Measurements from ENCODE around the gene PPIL1. TPM values are rescaled to one million over a fixed set of nuclear protein-coding genes. Genes with fewer than 3 reads are reported as not detected.

PPIL1 gene
- total RNA-seq, 4 donors from 2014 or later: 13.5 to 28.5 (median 24.0) TPM

DNA sequence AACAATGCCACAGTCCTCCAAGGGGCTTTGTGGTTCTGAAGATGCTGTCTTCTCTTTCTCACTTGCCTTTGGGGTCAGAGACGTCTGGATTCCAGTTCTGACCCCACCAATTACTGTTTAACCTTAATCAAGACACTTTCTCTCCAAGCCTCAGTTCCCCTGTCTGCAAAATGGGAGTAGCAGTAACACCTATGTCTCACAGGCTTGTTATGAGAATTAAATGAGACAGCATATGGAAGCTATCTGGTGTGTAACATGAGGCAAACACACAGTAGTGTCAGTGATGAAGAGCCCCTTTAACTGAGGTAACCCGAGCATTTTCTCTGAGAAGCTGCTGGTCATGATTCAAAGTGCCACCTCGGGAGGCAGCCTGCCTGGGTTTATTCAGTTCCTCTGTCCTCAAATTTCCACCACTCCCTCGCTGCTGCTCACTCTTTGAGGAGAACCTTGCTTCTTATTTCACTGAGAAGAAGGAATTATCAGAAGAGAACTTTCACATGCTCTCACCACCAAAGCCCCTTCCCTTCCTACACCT is 11.7 kb downstream of the PPIL1 start:
- H3K4me3 ChIP-seq: no peak overlapping the region
- no peak overlapping the region for H3K27ac ChIP-seq
- H3K36me3 ChIP-seq: peaks cover 0 to 19% of the 10 kb centered on the region in 2 donors
- no peaks in the 10 kb centered on the region for H3K27me3 ChIP-seq
- H3K9me3 ChIP-seq: no peaks in the 10 kb centered on the region
- WGBS, 2 donors (ENCODE audit: low coverage in 1 of 2): 86 to 94% methylated on average over 3 of the region's 4 CpGs
- no peak for TF ChIP-seq EP300 (IDR thresholded peaks at IDR 0.05)
- TF ChIP-seq CTCF (IDR thresholded peaks at IDR 0.05): no peak
- TF ChIP-seq POLR2A (IDR thresholded peaks at IDR 0.05): no peak
- TF ChIP-seq POLR2AphosphoS5 (IDR thresholded peaks at IDR 0.05): no peak
- H3K4me1 ChIP-seq: peaks cover 0 to 12% (median 4%) of the 10 kb centered on the region in 3 donors
- ATAC-seq: no peak

GRCh38 chr6:36862164-36862847 is 12.3 kb downstream of the PPIL1 start:
- TF ChIP-seq POLR2AphosphoS5 (IDR thresholded peaks at IDR 0.05) (no peak), CTCF (IDR thresholded peaks at IDR 0.05) (no peak), EP300 (IDR thresholded peaks at IDR 0.05) (no peak), POLR2A (IDR thresholded peaks at IDR 0.05) (no peak)
- ATAC-seq: no peak
- H3K36me3 ChIP-seq: peaks cover 0 to 13% of the 10 kb centered on the region in 2 donors
- peaks cover 0 to 12% (median 4%) of the 10 kb centered on the region in 3 donors for H3K4me1 ChIP-seq
- H3K9me3 ChIP-seq: no peaks in the 10 kb centered on the region
- no peaks in the 10 kb centered on the region for H3K27me3 ChIP-seq
- 80 to 84% methylated on average over 6 of the region's 8 CpGs for WGBS, 2 donors (ENCODE audit: low coverage in 1 of 2)
- H3K27ac ChIP-seq: no peak overlapping the region
- no peak overlapping the region for H3K4me3 ChIP-seq

GRCh38 chr6:36860126-36860525 is 14.5 kb downstream of the PPIL1 start:
- Histone ChIP-seq H3K4me1 (peaks cover 0 to 25% (median 4%) of the 10 kb centered on the region in 3 donors), H3K27ac (no peak overlapping the region), H3K9me3 (no peaks in the 10 kb centered on the region), H3K4me3 (no peak overlapping the region), H3K36me3 (peaks cover 0 to 20% of the 10 kb centered on the region in 2 donors), H3K27me3 (no peaks in the 10 kb centered on the region)
- no peak for ATAC-seq
- WGBS, 2 donors (ENCODE audit: low coverage in 1 of 2): 86 to 96% methylated on average over 3 to 6 of the region's 7 CpGs
- TF ChIP-seq POLR2A (IDR thresholded peaks at IDR 0.05) (no peak), EP300 (IDR thresholded peaks at IDR 0.05) (no peak), CTCF (IDR thresholded peaks at IDR 0.05) (no peak), POLR2AphosphoS5 (IDR thresholded peaks at IDR 0.05) (no peak)

DNA sequence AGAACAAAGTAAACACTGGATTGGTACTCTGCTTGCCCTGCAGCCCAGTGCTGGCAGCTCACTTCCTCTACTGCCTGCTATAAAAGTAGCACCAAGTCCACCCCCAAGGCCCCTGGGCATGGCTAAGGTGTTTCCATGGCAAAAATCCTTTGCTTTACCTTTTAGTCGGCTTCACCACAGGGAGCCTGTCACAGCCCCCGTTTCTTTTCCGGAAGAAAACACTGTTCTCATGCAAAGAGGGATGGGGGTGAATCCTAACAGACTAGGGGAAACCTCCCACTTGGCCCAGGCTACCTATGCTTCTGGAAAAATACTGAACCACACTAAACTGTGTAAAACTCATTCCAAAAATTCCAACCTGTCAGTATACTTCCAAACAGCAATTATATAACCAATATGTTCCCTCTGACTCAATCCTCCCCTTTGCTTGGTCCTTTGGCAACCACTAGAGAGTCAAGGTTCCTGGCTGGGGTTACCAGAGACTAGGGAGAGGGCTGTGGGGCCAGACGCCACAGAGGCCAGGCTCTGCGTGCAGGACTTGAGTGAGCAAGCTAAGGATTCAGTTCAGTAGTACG is 16.1 kb downstream of the PPIL1 start:
- no peak for TF ChIP-seq EP300 (IDR thresholded peaks at IDR 0.05)
- TF ChIP-seq POLR2AphosphoS5 (IDR thresholded peaks at IDR 0.05): peak; percentile 61
- Histone ChIP-seq H3K27ac (peak overlapping the region in 3 of 4 donors; percentile 61 to 79 (median 75)), H3K27me3 (no peaks in the 10 kb centered on the region), H3K9me3 (no peaks in the 10 kb centered on the region), H3K4me1 (peaks cover 0 to 28% (median 4%) of the 10 kb centered on the region in 3 donors), H3K36me3 (peaks cover 0 to 19% of the 10 kb centered on the region in 2 donors), H3K4me3 (peak overlapping the region in 1 of 2 donors; percentile 15)
- WGBS, 2 donors (ENCODE audit: low coverage in 1 of 2): 0 to 42% methylated on average over 1 to 3 of the region's 6 CpGs
- ATAC-seq: peak; percentile 90

GRCh38 chr6:36857325-36857724 is 17.3 kb downstream of the PPIL1 start:
- TF ChIP-seq CTCF (IDR thresholded peaks at IDR 0.05) (no peak), POLR2AphosphoS5 (IDR thresholded peaks at IDR 0.05) (no peak), POLR2A (IDR thresholded peaks at IDR 0.05) (no peak), EP300 (IDR thresholded peaks at IDR 0.05) (no peak)
- 88 to 98% methylated on average over 1 to 4 of the region's 4 CpGs for WGBS, 2 donors (ENCODE audit: low coverage in 1 of 2)
- no peak overlapping the region for H3K4me3 ChIP-seq

More at GRCh38 chr6:36857325-36857724, 17.3 kb downstream of the PPIL1 start:
- Histone ChIP-seq H3K36me3 (peaks cover 0 to 19% of the 10 kb centered on the region in 2 donors), H3K27me3 (no peaks in the 10 kb centered on the region), H3K27ac (no peak overlapping the region), H3K9me3 (no peaks in the 10 kb centered on the region), H3K4me1 (peaks cover 0 to 39% (median 4%) of the 10 kb centered on the region in 3 donors)
- no peak for ATAC-seq
